ENCODE measurements around the gene PRM2.

The PRM2 gene

GRCh38 chr16:11258553-11259492 lies 17.5 kb downstream of the PRM2 start:
- no peak for DNase-seq

- peak; percentile 12 to 34 (median 27) for DNase-seq
Measured at GRCh38 chr16:11257131-11257938, 18.9 kb downstream of the PRM2 start.

GRCh38 chr16:11256661-11257130 lies 19.6 kb downstream of the PRM2 start:
- peak in 1 of 4 experiments; percentile 45 for DNase-seq

GRCh38 chr16:11255737-11256660 lies 20.3 kb downstream of the PRM2 start, which contains the start of gene SOCS1:
Gene SOCS1, minus strand, starts transcription at chr16:11256204. Its CDS starts 726 bp downstream, at chr16:11255478.
- peak; percentile 79 to 94 (median 88) for DNase-seq

GRCh38 chr16:11254913-11255736 lies 21.2 kb downstream of the PRM2 start:
- DNase-seq = peak; percentile 51 to 55 (median 52)

GRCh38 chr16:11253995-11254912 lies 22.0 kb downstream of the PRM2 start:
- DNase-seq = peak in 1 of 4 experiments; percentile 30

GRCh38 chr16:11253009-11253994 lies 23.0 kb downstream of the PRM2 start:
- DNase-seq = peak in 1 of 4 experiments; percentile 31

GRCh38 chr16:11252482-11252931 lies 23.8 kb downstream of the PRM2 start:
- DNase-seq = peak in 1 of 4 experiments; percentile 15

GRCh38 chr16:11251525-11252481 lies 24.5 kb downstream of the PRM2 start:
- DNase-seq = peak; percentile 62 to 70 (median 66)

- DNase-seq = no peak
Measured at GRCh38 chr16:11250786-11251524, 25.3 kb downstream of the PRM2 start.

GRCh38 chr16:11250091-11250785 lies 26.0 kb downstream of the PRM2 start:
- DNase-seq = no peak

- DNase-seq = peak in 1 of 4 experiments; percentile 18
Measured at GRCh38 chr16:11249233-11250061, 26.8 kb downstream of the PRM2 start.

- no peak for DNase-seq
Measured at GRCh38 chr16:11248133-11248532, 28.1 kb downstream of the PRM2 start.

- DNase-seq = no peak
Measured at GRCh38 chr16:11245988-11246387, 30.3 kb downstream of the PRM2 start.

- no peak for DNase-seq
Measured at GRCh38 chr16:11245222-11245737, 31.0 kb downstream of the PRM2 start.
